GM19395 (cell line): ENCODE data around the gene MOCS1.

Experiments used
- ATAC-seq: cut with Tn5 transposase; IDR thresholded peaks from one replicate; pipeline ENCODE4 v1.9.1; 2021; ENCODE audit warnings: mild to moderate bottlenecking, moderate library complexity; ENCODE audit not compliant: unreplicated experiment

The MOCS1 gene

GRCh38 chr6:39904946-39905639, 29.2 kb downstream of the MOCS1 start:
- ATAC-seq, result no peak

- no peak for ATAC-seq
Measured at GRCh38 chr6:39903656-39904055, 30.6 kb downstream of the MOCS1 start.

- no peak for ATAC-seq
Measured at GRCh38 chr6:39902786-39903465, 31.3 kb downstream of the MOCS1 start.

GRCh38 chr6:39902136-39902535, 32.1 kb downstream of the MOCS1 start:
- ATAC-seq, result no peak

GRCh38 chr6:39901670-39902069, 32.6 kb downstream of the MOCS1 start:
- ATAC-seq, result no peak

DNA sequence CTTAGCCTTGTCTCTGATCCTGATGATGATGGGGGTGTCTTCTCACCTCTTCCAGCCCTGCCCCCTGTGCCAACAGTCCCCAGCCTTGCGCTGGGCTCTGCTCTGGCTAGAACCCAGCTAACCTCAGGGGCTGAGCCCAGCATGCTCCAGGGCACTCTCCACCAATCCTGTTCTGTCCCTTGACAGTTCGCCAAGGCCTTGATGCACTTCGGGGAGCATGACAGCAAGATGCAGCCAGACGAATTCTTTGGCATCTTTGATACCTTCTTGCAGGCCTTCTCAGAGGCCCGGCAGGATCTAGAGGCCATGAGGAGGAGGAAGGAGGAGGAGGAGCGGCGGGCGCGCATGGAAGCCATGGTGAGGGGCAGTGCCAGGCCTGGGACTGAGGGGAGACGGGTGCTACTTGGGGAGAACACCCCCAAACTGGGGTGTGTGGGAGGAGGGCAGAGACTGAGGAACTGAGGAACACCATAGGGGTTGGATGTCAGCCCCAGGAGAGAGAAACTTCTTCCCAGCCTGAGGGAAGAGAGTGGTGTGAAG, 33.1 kb downstream of the MOCS1 start:
- ATAC-seq, result no peak

- no peak for ATAC-seq
Measured at GRCh38 chr6:39899554-39900295, 34.5 kb downstream of the MOCS1 start.

- ATAC-seq, result no peak
Measured at GRCh38 chr6:39898625-39899024, 35.6 kb downstream of the MOCS1 start.

DNA sequence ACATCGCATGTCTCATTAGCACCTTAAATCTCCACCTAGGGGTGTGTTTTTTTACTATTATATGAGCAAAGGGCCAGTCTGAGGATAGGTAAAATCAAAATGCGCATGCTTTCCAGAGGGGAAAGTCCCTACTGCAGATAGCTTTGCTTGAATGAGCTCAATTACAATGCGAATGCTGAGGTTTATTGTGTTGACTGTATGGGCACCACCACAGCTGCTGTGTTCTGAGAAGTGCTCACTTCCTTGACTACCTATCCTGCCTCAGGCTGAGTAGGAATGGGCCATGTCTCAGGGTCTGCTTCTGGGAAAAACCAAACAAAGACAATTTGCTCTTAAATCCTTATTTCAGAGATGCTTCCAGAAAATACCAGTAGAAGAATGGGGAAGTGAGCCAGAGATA, 36.6 kb downstream of the MOCS1 start:
- no peak for ATAC-seq

DNA sequence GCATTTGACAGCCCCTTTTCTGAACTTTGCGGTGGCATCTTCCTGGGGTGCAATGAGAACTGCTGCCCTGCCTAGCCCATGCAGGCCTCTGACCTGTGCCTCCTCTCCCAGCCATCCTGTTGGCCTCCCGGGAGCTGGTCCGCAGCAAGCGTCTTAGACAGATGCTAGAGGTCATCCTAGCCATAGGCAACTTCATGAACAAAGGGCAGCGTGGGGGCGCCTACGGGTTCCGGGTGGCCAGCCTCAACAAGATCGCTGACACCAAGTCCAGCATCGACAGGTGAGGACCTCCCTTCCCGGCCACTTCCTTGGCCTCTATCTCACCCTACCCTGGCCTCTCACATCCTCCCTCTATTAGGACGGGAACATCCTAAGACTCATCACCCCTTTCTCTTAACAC, 37.6 kb downstream of the MOCS1 start:
- ATAC-seq, result no peak

GRCh38 chr6:39893286-39893685, 41.0 kb downstream of the MOCS1 start:
- no peak for ATAC-seq

DNA sequence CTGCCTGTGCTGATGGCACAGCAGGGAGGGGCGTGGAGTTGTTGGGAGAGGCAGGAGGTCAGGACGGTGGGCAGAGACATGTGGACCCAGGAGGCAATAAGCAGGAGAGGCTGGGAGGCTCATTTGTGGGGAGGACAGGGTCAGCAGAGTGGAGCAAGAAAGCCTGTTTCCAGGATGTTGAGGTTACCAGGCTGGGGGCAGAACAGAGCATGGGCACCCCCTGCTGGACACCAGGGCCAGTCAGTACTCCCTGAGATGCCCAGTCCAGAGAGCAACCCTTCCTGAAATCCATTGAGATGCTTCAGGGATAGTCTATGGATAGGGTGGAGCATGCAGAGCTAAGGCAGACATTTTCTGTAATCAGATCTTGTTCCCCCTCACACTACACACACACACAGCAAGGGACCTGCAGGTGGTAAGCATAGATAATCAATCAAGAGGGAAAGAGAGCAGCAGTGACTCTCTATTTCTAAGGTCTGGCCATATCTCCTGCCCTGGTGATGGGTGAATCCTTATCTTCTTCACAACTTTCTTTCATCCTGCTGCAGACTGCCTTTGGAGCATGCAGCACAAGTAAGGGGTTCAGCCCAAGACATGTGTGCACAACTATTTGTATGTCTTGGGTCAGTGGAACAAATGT, 41.7 kb downstream of the MOCS1 start:
- ATAC-seq, result no peak

GRCh38 chr6:39891976-39892375, 42.3 kb downstream of the MOCS1 start:
- ATAC-seq, result no peak

- no peak for ATAC-seq
Measured at GRCh38 chr6:39891353-39891752, 42.9 kb downstream of the MOCS1 start.

DNA sequence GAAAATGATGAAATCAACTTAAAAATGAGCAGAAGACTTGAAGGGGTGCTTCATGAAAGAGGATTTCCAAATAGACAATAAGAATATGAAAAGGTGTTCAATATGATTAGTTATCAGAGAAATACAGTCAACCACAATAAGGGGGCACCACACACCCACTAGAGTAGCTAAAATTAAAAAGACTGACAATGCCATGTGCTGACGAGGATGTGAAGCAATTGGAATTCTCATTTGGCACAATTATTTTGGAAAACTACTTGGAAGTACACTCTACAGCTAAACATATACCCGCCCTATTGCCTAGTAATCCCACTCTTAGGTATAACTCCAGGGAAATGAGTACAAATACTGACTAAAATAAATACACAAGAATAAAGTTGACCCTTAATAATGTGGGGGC, 45.0 kb downstream of the MOCS1 start:
- no peak for ATAC-seq

- no peak for ATAC-seq
Measured at GRCh38 chr6:39887692-39888450, 46.4 kb downstream of the MOCS1 start.

- ATAC-seq, result no peak
Measured at GRCh38 chr6:39886871-39887270, 47.4 kb downstream of the MOCS1 start.

DNA sequence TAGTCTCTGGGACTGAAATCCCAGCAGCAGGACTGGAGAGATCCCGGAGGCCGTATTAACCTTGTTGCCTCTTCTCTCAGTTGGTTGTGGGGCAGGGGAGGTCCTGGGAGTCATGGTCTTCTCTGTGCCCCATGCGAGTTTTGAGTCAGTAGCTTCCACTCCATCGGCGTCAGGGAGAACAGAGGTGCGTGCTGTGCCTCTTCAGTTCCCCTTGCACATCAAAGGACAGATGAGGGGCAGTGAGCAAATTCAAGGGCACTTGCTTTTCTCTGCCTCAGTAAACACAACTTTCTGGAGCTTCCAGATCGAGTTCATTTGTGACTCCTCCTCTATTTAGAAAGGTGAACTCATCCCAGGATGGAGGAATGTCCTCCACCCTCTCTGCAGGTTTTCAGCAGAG, 48.6 kb downstream of the MOCS1 start:
- no peak for ATAC-seq

DNA sequence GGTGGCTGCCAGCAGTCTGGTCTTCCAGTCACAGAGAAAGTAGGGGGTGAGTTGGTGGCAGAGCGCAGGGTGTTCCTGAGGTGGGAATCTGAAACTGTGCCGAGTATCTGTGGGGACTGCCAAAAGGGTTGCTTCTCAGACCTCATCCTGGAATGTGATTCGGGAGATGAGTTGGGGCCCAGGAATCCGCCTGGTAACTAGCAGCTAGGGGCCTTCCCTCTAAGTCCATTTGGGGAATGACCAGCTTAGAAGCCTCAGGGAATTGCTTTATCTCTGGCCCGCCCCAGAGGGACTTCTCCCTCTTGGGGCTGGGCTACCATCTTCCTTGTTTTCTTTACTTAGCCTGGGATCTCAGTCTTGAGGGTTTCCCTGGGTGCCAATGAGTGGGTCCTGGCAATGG, 49.6 kb downstream of the MOCS1 start:
- ATAC-seq, result no peak

DNA sequence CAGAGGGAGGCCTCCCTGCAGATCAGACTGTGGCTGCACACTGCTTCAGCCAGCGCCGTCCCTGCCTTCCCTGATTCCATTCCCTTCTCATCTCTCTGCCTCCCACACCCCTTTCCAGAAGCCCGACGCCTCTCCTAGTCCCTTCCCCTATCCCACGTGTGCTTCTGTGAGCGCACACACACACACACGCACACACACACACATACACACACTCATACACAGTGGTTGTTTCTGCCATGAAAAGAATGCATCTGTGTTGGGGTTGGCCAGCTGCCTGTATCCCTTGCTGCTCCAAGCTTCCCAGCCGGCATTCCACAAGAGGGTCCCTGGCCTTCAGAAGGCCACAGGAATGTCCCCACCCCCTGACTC, 51.7 kb downstream of the MOCS1 start:
- ATAC-seq, result no peak
